COLO668 (cell line): Measurements from ENCODE around the gene TTYH1.

Source experiments
- DNase-seq: peaks from one replicate; lab custom pipeline; 2025; ENCODE audit not compliant: unreplicated experiment; lab: John Stamatoyannopoulos, UW

The TTYH1 gene

GRCh38 chr19:54391589-54392061, 23.6 kb upstream of the TTYH1 start:
- DNase-seq = no peak

- DNase-seq = no peak
Observed at GRCh38 chr19:54392105-54392504, 23.2 kb upstream of the TTYH1 start.

- no peak for DNase-seq
Observed at GRCh38 chr19:54393381-54393780, 21.9 kb upstream of the TTYH1 start.

GRCh38 chr19:54395685-54396084, 19.6 kb upstream of the TTYH1 start:
- DNase-seq = no peak

- DNase-seq = no peak
Observed at GRCh38 chr19:54399189-54399588, 16.1 kb upstream of the TTYH1 start.

- no peak for DNase-seq
Observed at GRCh38 chr19:54400913-54401312, 14.4 kb upstream of the TTYH1 start.

- DNase-seq = no peak
Observed at GRCh38 chr19:54403054-54403453, 12.2 kb upstream of the TTYH1 start.

GRCh38 chr19:54405628-54406027, 9.6 kb upstream of the TTYH1 start:
- DNase-seq = no peak

GRCh38 chr19:54407780-54408179, 7.5 kb upstream of the TTYH1 start:
- DNase-seq = no peak

- no peak for DNase-seq
Observed at GRCh38 chr19:54408456-54409026, 6.7 kb upstream of the TTYH1 start.

GRCh38 chr19:54411033-54411432, 4.2 kb upstream of the TTYH1 start:
- no peak for DNase-seq

- DNase-seq = no peak
Observed at GRCh38 chr19:54412877-54413276, 2.4 kb upstream of the TTYH1 start.

- DNase-seq = no peak
Observed at GRCh38 chr19:54414156-54414555, 1.1 kb upstream of the TTYH1 start.

GRCh38 chr19:54415901-54416673, 823 bp downstream of the TTYH1 start:
- DNase-seq = no peak

GRCh38 chr19:54416695-54417491, 1.6 kb downstream of the TTYH1 start:
- no peak for DNase-seq

- DNase-seq = no peak
Observed at GRCh38 chr19:54418030-54418929, 3.0 kb downstream of the TTYH1 start.

- DNase-seq = no peak
Observed at GRCh38 chr19:54418930-54419800, 3.9 kb downstream of the TTYH1 start.

GRCh38 chr19:54420068-54420382, 4.8 kb downstream of the TTYH1 start:
- no peak for DNase-seq

GRCh38 chr19:54420383-54421168, 5.3 kb downstream of the TTYH1 start:
- no peak for DNase-seq
